Natural killer cell (primary cell): ENCODE results near the gene TAB2. TPM values are rescaled to one million over a fixed set of nuclear protein-coding genes. Genes with fewer than 3 reads are reported as not detected.

ENCODE experiments used
- ATAC-seq, 3 donors: fragments of 150-1000 bp in 2 of 3; fragments of 200-7000 bp in 1 of 3; cut with Tn5 transposase; 1 replicate in 1 of 3; 2 replicates in 2 of 3; pipeline ENCODE4 v1.10.0; 2021; ENCODE audit warnings: mild to moderate bottlenecking in 2 of 3, moderate library complexity in 2 of 3
- DNase-seq, 2 donors: peaks; one replicate each; pipeline versions ENCODE4 v3.0.0 to v3.0.0-alpha.2; 2013 to 2021; ENCODE audit warnings: mixed read lengths in 1 of 2
- H3K27ac ChIP-seq: one replicate; pipeline ENCODE4 v1.5.1; 2013; ENCODE audit warnings: mild to moderate bottlenecking, low read length
- H3K27me3 ChIP-seq: one replicate; pipeline ENCODE4 v1.6.1; 2013; ENCODE audit warnings: low read length; ENCODE audit not compliant: control insufficient read depth, insufficient read depth
- H3K36me3 ChIP-seq: one replicate; pipeline ENCODE4 v1.6.1; 2013; ENCODE audit warnings: low read length; ENCODE audit not compliant: control insufficient read depth, insufficient read depth
- H3K4me1 ChIP-seq: one replicate; pipeline ENCODE4 v1.6.1; 2013; ENCODE audit warnings: low read length; ENCODE audit not compliant: control insufficient read depth, insufficient read depth
- H3K4me3 ChIP-seq: one replicate; pipeline ENCODE4 v1.5.1; 2013; ENCODE audit warnings: low read length
- H3K9me3 ChIP-seq: one replicate; pipeline ENCODE4 v1.6.1; 2013; ENCODE audit warnings: low read length; ENCODE audit not compliant: control insufficient read depth, insufficient read depth
- H3K27ac Mint-ChIP-seq, 2 donors: one replicate each; pipeline ENCODE4 v1.8.0; 2022; ENCODE audit warnings: mild to moderate bottlenecking in 2 of 2, mixed read lengths in 2 of 2, moderate library complexity in 1 of 2
- H3K27me3 Mint-ChIP-seq, 2 donors: one replicate each; pipeline ENCODE4 v1.8.0; 2022; ENCODE audit warnings: low read depth in 2 of 2, mixed read lengths in 2 of 2
- H3K36me3 Mint-ChIP-seq: one replicate; pipeline ENCODE4 v1.8.0; 2022; ENCODE audit warnings: mixed read lengths
- H3K4me1 Mint-ChIP-seq, 2 donors: one replicate each; pipeline ENCODE4 v1.8.0; 2022; ENCODE audit warnings: mixed read lengths in 2 of 2
- H3K4me3 Mint-ChIP-seq: one replicate; pipeline ENCODE4 v1.8.0; 2022; ENCODE audit warnings: mild to moderate bottlenecking, moderate library complexity, mixed read lengths
- H3K9me3 Mint-ChIP-seq, 2 donors: one replicate each; pipeline ENCODE4 v1.8.0; 2022; ENCODE audit warnings: mixed read lengths in 2 of 2
- CTCF ChIP-seq: fragments of 200-600 bp; IDR thresholded peaks from one replicate; pipeline ENCODE4 v1.8.0; 2022; ENCODE audit warnings: antibody characterized with exemption
- WGBS: methylation state at CpG from one replicate; pipeline ENCODE4 v1.1.7; 2013; ENCODE audit warnings: missing lambda C conversion rate; ENCODE audit not compliant: insufficient coverage; 5-methylcytosine and 5-hydroxymethylcytosine counted together
- intact Hi-C: fragments of 100-400 bp; cut with micrococcal nuclease; formaldehyde crosslinking; loops from one replicate; pipeline ENCODE4 v1.14.2; 2022
- total RNA-seq, 4 donors: library from RNA; stranded (reverse); fragments of 120-200 nt in 1 of 4; gene quantifications; one replicate each; pipeline versions ENCODE4 v1.2.3 to v1.2.4, GENCODE V29; 2013 to 2022

TAB2 gene
- total RNA-seq, 3 donors from 2014 or later (not counting 1 experiment from before 2014, with no cell fraction given), result 65.7 to 74.9 (median 68.9) TPM

- Mint-ChIP-seq H3K36me3 (no peaks in the 10 kb centered on the region), H3K9me3 (no peaks in the 10 kb centered on the region), H3K27ac (peak overlapping the region in 1 of 2 donors; percentile 20), H3K27me3 (no peaks in the 10 kb centered on the region), H3K4me3 (no peak overlapping the region), H3K4me1 (peaks cover 0 to 5% of the 10 kb centered on the region in 2 donors)
- no peak for TF ChIP-seq CTCF
- H3K27ac ChIP-seq, result no peak overlapping the region
- no peak overlapping the region for H3K4me3 ChIP-seq
- ATAC-seq (no peak), DNase-seq (no peak)
- 95% methylated on average over 4 of the region's 4 CpGs for WGBS
- intact Hi-C loops, result no loop called here
- peaks cover 13% of the 10 kb centered on the region for H3K36me3 ChIP-seq
- no peaks in the 10 kb centered on the region for H3K4me1 ChIP-seq
- H3K9me3 ChIP-seq, result no peaks in the 10 kb centered on the region
- no peaks in the 10 kb centered on the region for H3K27me3 ChIP-seq
Observed at GRCh38 chr6:149414009-149414408, 96.5 kb downstream of the TAB2 start.

GRCh38 chr6:149414821-149415220, 97.3 kb downstream of the TAB2 start:
- DNase-seq, result no peak
- intact Hi-C loops, result no loop called here

GRCh38 chr6:149419696-149420404, 102.3 kb downstream of the TAB2 start:
- Histone ChIP-seq H3K27me3 (peaks cover 2% of the 10 kb centered on the region), H3K27ac (no peak overlapping the region), H3K9me3 (no peaks in the 10 kb centered on the region), H3K4me3 (no peak overlapping the region), H3K4me1 (no peaks in the 10 kb centered on the region), H3K36me3 (no peaks in the 10 kb centered on the region)
- H3K27ac Mint-ChIP-seq, result no peak overlapping the region
- H3K27me3 Mint-ChIP-seq, result no peaks in the 10 kb centered on the region
- H3K4me3 Mint-ChIP-seq, result no peak overlapping the region
- 76% methylated on average over 12 of the region's 13 CpGs for WGBS
- DNase-seq (no peak), ATAC-seq (no peak)
- H3K36me3 Mint-ChIP-seq, result no peaks in the 10 kb centered on the region
- intact Hi-C loops, result no loop called here
- peaks cover 0 to 5% of the 10 kb centered on the region in 2 donors for H3K4me1 Mint-ChIP-seq
- no peak for TF ChIP-seq CTCF
- no peaks in the 10 kb centered on the region for H3K9me3 Mint-ChIP-seq

More at GRCh38 chr6:149414821-149415220, 97.3 kb downstream of the TAB2 start:
- H3K36me3 Mint-ChIP-seq, result no peaks in the 10 kb centered on the region
- Histone ChIP-seq H3K4me3 (no peak overlapping the region), H3K36me3 (peaks cover 9% of the 10 kb centered on the region), H3K27me3 (no peaks in the 10 kb centered on the region), H3K27ac (no peak overlapping the region), H3K9me3 (no peaks in the 10 kb centered on the region), H3K4me1 (no peaks in the 10 kb centered on the region)
- no peak for ATAC-seq
- peak overlapping the region in 1 of 2 donors; percentile 20 for H3K27ac Mint-ChIP-seq
- H3K4me3 Mint-ChIP-seq, result no peak overlapping the region
- peaks cover 0 to 5% of the 10 kb centered on the region in 2 donors for H3K4me1 Mint-ChIP-seq
- no peak for TF ChIP-seq CTCF
- H3K9me3 Mint-ChIP-seq, result no peaks in the 10 kb centered on the region
- H3K27me3 Mint-ChIP-seq, result no peaks in the 10 kb centered on the region
- WGBS, result 94% methylated on average over 3 of the region's 4 CpGs

- intact Hi-C loops, result no loop called here
- Histone ChIP-seq H3K9me3 (no peaks in the 10 kb centered on the region), H3K4me1 (no peaks in the 10 kb centered on the region), H3K36me3 (no peaks in the 10 kb centered on the region), H3K27me3 (peaks cover 2% of the 10 kb centered on the region), H3K27ac (no peak overlapping the region), H3K4me3 (no peak overlapping the region)
- H3K27ac Mint-ChIP-seq, result no peak overlapping the region
- 71% methylated on average over 5 of the region's 5 CpGs for WGBS
- H3K4me1 Mint-ChIP-seq, result peaks cover 0 to under 1% of the 10 kb centered on the region in 2 donors
- H3K36me3 Mint-ChIP-seq, result no peaks in the 10 kb centered on the region
- DNase-seq, result no peak
- peaks cover 0 to 2% of the 10 kb centered on the region in 2 donors for H3K27me3 Mint-ChIP-seq
- no peak for ATAC-seq
- no peaks in the 10 kb centered on the region for H3K9me3 Mint-ChIP-seq
- TF ChIP-seq CTCF, result no peak
- no peak overlapping the region for H3K4me3 Mint-ChIP-seq
Observed at GRCh38 chr6:149421132-149421531, 103.6 kb downstream of the TAB2 start.
